Breast epithelium (tissue), 3 donors: ENCODE measurements around the gene SFXN1.

Source experiments
- POLR2A ChIP-seq: fragments of 450-650 bp; IDR thresholded peaks from one replicate; pipeline ENCODE4 v1.6.1; 2016; ENCODE audit warnings: antibody characterized with exemption, mild to moderate bottlenecking, moderate library complexity
- TF ChIP-seq, protein P1 (sequence below), 3 donors: fragments of 450-650 bp; IDR thresholded peaks; one replicate each; pipeline ENCODE4 v1.5.1; 2016 to 2017; ENCODE audit warnings: antibody characterized with exemption in 3 of 3, mild to moderate bottlenecking in 3 of 3, moderate library complexity in 3 of 3

DNA sequence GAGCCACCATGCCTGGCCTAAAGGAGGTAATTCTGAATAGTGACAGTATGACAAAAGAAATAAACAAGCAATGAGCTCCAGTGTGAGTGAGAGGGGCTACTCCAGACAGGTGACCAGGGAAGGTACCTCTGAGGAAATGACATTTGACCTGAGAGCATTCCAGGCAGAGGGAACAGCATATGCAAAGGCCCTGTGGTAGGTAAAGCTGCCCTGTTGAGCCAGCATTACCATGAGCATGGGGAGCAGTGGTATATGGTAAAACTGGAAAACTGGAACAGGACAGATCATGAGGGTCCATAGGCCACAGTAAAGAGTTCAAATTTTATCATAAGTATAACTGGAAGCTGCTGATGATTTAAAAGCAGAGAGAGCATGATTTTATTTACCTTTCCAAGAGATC lies 6.0 kb upstream of the SFXN1 start:
- TF ChIP-seq, protein P1, sequence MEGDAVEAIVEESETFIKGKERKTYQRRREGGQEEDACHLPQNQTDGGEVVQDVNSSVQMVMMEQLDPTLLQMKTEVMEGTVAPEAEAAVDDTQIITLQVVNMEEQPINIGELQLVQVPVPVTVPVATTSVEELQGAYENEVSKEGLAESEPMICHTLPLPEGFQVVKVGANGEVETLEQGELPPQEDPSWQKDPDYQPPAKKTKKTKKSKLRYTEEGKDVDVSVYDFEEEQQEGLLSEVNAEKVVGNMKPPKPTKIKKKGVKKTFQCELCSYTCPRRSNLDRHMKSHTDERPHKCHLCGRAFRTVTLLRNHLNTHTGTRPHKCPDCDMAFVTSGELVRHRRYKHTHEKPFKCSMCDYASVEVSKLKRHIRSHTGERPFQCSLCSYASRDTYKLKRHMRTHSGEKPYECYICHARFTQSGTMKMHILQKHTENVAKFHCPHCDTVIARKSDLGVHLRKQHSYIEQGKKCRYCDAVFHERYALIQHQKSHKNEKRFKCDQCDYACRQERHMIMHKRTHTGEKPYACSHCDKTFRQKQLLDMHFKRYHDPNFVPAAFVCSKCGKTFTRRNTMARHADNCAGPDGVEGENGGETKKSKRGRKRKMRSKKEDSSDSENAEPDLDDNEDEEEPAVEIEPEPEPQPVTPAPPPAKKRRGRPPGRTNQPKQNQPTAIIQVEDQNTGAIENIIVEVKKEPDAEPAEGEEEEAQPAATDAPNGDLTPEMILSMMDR (IDR thresholded peaks at IDR 0.05), result no peak
- TF ChIP-seq POLR2A, result no peak
